ENCODE data around the gene NT5DC3.

Gene NT5DC3

DNA sequence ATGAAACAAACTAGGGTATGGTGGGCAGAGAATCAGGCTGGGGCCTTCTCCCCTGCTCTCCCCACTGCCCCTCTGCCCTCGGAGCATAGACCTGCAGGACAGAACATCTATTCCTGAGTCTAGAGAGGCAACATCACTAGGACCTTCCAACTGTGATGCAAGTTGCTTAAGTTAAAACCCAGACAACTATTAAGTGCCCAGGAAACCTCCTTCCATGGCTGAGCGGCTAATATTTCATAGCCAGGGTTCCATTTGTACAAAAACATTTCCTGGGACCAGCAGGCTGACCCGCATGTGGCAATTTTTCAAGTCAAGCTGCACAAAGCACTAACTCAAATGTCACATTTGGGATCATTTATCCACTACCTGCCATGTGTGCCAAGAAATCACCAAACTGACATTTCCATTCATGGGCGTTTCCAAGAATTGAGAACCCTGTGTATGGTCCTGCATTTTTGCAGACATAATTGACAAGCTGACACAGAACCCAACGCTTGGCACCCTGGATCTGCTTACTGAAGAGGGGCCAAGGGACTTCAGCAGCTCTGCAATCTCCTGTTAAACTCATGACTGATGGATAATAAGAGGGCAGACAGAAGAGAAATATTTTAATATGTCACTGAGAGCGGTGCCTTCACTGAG, 32.7 kb downstream of the NT5DC3 start:
- no peak for DNase-seq (ENCODE audit: low read depth)

GRCh38 chr12:103807561-103808238, 33.3 kb downstream of the NT5DC3 start:
- DNase-seq (ENCODE audit: low read depth), result no peak

DNA sequence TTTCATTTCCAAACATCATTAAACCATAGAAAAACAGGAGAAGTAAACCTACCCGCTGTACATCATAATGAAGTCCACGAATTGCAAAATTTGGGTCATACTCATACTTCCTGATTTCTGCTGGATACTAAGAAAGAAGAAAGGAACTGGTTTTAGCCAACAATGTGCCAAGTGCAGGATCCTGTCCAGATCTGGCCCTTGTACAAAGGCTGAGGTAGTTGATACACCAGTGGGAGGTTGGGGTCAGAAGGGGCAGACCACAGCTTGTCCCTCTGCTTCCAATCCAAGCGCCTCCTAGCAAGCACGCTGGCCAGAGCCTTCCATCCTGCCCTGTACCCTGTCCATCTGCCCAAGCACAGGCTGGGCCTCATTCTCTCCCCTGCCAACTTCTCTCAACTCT, 34.2 kb downstream of the NT5DC3 start:
- DNase-seq (ENCODE audit: low read depth), result no peak

DNA sequence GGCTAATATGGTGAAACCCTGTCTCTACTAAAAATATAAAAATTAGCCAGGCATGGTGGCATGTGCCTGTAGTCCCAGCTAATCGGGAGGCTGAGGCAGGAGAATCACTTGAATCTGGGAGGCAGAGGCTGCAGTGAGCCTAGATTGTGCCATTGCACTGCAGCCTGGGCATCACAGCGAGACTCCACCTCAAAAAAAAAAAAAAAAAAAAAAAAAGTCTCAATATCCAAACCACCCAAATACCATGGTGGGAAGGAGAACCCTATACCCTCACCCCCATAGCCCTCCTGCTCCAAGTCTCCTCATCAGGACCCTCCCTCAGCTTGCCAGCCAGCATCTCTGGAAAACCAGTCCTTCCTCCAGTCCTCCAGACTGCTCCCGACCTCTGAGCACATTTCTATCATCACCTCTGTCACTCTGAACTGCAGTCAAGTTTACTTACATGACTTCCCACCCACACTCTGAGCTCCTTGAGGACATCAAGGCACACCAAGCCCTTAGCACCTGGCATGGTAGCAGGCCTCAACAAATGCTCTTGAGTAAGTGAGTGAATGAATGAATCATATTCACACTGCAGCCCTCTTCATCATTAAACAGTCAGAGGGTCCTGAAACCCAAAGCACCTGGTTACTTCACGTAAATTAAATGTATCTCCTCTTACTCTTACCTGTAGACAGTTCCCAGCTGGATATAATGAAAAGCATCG, 35.2 kb downstream of the NT5DC3 start:
- no peak for DNase-seq (ENCODE audit: low read depth)

GRCh38 chr12:103803847-103804246, 37.2 kb downstream of the NT5DC3 start:
- DNase-seq (ENCODE audit: low read depth), result no peak

GRCh38 chr12:103802586-103802886, 38.5 kb downstream of the NT5DC3 start:
- no peak for DNase-seq (ENCODE audit: low read depth)

DNA sequence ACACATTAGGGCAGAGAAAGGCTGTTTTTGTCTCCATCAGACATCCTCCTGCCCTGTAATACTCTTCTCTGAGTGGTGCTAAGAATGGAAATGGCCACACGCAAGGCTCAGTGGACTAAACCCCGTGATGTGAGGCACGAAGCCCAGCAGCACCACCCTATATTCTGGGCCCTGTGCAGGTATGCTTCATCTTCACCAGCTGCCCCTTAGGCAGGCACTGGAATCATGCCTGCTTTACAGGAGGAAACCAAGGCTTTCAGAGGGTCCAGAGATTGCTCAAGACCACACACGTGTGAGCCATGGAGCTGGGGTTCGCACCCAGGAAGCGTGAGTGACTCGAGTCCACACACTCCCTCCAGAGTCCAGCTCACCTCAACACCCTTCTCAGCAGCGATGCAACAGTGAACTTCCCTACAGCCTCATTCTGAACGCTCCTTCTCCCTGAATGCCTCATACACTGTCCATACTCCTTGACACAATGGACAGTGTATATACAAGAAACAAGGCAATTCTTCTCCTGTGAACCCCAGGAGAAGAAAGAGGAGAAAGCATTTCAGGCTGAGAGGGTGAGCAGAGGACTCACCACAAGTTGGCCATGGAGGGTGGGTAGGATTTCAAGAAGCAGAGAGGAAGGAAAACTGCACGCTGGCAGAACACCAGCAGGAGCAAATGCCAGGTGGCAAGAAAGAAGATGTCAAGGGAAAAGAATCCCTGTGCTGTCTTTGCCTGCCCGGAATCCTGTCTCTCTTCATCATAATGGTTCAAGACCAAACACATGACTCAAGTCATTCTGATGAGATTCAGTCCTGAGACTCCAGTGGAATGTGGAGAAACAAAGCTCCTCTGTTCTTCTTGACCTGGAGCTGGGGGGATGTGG, 39.1 kb downstream of the NT5DC3 start:
- no peak for DNase-seq (ENCODE audit: low read depth)

DNA sequence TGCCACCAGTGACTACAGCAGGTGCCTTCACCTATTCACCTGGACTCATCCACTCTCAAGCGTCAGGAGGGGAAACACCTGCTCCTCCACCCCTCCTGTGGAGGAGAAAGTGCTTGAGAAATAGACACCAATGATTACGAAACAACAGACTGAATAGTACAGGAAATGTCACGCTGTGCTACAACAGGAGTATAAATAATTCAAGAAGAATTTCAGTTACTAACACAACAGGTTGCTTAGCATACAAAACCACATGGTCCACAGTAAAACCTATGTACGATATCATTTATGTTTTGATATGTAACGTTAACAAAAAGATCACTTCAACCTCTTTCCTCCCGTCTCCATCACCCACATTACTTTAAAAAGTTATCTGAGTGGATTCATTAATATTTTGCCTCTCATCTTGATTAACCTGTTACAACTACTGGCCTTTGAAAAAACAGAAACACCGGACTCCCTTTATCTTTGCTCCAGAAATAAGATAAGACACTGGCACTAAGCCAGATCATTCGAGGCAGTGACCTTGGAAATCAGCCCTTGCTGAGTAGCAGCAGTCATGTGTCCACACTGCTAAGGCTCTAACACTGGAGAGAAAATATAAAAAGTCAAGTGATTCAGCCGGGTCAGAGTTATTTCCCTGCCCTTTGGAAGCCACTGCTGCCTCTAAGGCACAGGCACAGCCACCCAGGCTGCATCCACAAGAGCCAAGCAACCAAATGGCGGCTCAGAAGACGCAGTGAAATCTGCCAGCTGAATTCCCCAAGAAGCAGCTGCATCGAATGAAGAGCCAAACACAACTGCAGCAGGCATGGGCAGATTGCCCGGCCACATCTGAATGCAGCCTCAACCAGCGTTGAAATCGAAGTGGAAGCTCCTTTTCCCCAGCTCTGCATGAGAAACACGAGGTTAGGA, 40.9 kb downstream of the NT5DC3 start:
- DNase-seq (ENCODE audit: low read depth), result no peak

- no peak for DNase-seq (ENCODE audit: low read depth)
Measured at GRCh38 chr12:103799504-103799856, 41.6 kb downstream of the NT5DC3 start.

DNA sequence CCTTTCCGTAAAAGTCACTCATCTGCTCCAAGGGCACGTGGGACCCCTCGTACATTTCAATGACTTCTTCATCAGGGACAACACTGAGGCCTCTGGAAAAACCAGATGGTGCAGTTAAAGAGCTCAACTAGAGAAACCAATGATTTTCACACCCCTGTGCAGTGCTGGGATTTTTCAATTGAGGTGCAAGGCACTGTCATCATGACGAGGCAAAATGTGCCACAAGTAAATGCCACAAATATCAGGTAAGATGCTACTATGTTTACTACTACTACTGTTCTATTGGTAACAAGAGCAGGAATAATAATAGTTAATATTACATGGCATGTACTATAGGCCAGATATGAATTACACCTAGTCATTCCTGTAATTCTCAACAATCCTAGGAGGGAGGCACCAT, 42.4 kb downstream of the NT5DC3 start:
- DNase-seq (ENCODE audit: low read depth), result no peak

DNA sequence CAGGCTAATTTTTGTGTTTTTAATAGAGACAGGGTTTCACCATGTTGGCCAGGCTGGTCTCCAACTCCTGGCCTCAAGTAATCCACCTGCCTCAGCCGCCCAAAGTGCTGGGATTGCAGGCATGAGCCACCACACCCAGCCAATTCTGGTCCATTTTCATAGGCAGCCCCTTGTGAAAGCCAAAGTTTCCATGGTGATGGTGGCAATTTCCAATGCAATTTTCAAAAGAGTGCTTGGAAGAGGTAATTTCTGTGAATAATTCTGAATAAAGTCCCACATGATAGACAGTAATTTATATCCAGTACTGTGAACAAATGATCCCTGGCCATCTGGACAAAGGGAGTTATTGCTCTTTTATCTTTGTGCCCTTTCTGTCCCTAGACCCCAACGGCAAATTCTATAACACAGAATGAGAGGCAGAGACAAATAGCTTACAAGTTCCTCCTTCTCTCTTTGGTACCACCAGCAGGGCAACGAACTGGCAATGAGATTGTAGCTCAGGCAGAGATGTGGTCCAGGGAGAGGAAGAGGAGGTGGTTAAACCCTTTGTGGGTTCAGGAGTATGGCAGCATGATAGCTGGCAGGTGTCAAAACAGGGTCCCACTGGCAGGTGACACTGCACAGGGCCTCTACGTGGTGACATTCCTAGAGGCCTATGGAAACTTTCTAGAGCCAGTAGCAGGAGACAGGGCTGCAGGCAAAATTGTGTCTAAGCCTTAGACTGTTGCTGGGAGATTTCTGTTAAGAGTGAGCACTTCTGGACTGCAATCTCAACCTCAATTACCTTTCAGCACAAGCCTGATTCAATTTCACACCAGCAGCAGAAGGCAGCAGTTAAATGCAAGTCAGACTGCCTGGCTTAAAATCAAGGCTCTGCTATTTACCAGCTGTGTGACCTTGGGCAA, 46.5 kb downstream of the NT5DC3 start:
- DNase-seq (ENCODE audit: low read depth), result no peak

GRCh38 chr12:103793512-103794045, 47.5 kb downstream of the NT5DC3 start:
- no peak for DNase-seq (ENCODE audit: low read depth)

GRCh38 chr12:103793046-103793445, 48.0 kb downstream of the NT5DC3 start:
- DNase-seq (ENCODE audit: low read depth), result no peak

DNA sequence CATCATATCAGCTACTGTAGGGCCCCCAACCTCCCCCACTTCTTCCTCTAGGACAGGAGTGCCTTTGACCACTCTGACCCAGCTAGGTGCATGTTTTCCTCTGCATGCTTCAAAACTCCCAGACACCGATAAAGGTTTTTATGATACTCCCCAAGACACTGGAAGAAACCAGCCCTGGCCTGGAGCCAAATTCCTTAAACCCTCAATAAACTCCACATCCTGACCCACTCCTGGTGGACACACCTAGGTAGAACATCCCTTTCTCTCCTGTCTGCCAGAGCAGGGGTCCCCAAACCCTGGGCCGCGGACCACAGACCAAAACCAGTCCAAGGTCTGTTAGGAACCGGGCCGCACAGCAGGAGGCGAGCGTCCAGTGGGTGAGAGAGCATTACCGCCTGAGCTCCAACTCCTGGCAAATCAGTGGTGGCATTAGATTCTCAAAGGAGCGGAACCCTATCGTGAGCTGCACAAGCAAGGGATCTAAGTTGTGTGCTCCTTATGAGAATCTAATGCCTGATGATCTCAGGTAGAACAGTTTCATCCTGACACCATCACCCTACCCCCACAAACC, 49.6 kb downstream of the NT5DC3 start:
- DNase-seq (ENCODE audit: low read depth), result no peak

DNA sequence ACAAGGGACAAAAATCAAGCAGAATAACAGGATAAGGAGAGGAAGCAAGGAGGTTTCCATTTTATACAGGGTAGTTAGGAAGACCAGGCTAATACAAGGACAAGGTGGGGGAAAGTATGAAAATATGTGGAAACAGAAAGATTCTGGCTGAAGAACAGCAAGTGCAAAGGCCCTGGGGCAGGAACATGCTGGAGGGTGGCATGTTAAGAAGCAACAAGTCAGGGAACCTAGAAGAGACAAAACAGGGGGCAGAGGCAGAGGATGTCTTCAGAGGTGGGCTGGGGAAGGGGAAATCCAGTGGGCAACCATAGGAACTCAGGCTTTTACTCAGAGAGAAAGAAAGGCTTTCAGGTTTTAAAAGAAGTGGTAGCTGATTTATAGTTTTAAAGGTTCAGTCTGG, 54.8 kb downstream of the NT5DC3 start:
- no peak for DNase-seq (ENCODE audit: low read depth)

DNA sequence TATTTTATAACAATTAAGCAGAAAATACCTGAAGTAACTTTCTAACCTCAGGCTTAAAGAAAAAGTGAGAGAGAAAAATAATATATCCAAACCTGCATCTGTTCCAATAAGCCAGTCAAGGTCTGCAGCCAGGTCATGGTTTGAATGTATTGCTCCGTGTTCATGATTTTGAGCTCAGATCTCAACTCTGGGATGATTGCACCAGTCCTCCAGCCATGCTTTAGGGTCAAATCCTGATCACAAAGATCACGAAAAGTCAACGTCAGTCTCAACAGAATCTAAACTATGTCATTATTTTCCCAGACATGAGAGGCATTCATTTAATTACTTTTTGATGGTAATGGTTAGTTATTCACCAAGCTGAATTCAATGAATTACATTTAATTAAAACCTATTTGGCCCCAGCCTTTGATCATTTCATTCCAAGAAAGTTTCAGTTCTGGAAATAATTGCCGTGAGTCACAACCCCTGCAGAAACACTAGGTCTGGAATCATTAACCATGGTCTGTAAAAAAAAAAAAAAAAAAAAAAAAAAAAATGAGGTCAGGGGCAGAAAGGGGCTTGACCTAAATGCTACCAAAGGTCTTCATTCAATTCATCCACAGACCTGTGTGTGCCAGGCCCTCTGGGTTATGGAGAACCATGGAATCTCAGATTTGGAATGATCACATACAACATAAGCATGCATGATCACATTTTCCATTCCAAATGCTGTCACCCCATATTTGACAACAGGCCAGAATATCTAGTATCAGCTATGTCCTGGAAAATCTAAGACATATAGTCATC, 55.6 kb downstream of the NT5DC3 start:
- DNase-seq (ENCODE audit: low read depth), result no peak

DNA sequence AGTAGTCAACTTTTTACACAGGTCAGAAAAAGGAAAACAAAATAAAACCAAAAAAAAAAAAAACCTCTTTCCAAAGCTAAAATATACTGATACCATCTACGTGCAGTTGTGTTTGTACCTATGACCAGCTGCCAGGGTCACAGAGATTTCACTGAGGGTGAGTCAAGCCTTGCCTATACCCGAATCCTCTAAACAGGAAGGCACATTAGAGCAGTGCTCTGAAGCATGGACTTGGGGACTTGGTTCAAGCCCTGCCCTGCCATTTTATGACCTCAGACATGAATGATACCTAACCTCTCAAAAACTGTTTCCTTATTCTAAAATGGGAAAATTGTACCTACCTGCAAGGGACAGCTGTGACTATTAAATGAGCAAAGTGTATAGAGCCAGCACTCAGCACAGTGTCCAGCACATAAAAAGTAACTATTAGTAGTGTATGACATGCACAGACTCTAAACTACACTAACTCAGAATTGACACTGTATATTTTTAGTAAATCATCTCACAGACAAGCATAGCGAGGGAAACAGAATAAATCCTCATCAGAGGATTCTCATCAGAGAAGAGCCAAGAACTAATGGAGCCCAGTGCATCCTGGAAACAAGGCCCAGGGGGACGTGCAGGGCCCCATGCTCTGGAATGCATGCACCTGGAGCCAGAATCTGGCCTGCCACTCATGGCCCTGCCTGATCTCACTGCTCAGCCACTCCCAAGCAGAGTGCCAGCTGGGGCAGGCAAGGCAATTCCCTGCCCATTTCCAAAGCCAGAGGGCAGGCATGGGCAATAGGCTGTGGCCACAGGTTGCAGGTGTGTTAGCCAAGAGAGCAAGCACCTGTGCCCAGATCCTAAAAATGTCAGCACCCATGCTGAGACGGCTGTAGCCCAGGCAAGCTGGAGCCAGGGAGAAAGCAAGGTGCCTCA, 57.0 kb downstream of the NT5DC3 start:
- no peak for DNase-seq (ENCODE audit: low read depth)

DNA sequence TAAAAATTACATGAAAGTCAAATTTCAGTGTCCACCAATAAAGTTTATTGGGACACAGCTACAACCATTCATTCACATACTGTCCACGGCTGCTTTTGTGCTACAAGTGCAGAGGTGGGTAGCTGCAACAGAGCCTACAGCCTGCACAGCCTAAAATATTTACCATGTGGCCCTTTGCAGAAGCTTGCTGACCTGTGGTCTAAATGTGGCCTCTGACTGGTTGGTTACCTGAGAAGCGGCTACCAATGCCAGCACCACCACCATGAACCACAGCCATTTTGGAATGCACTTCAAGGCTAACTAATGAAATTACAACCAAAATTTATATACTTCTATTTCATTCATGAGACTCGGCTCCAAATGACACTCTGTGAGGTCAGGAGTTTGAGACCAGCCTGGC, 58.6 kb downstream of the NT5DC3 start:
- no peak for DNase-seq (ENCODE audit: low read depth)
